OCI-LY7 (cell line): Measurements from ENCODE around the gene WDR37. TPM values are rescaled to one million over a fixed set of nuclear protein-coding genes. Genes with fewer than 3 reads are reported as not detected.

ENCODE experiments used
- BruUV-seq: library from RNA; stranded (reverse); fragments of 400-500 nt; replicated peaks from 2 replicates; lab custom pipeline; 2021; lab: Mats Ljungman, UMichigan
- CTCF ChIA-PET: fragments of 300-600 bp; sonication (Branson Sonifier 250); formaldehyde crosslinking; loops from one replicate; lab custom pipeline; 2022; ENCODE audit warnings: antibody characterized with exemption; ENCODE audit not compliant: unreplicated experiment; lab: Charles Lee
- POLR2A ChIA-PET: fragments of 300-600 bp; sonication (Branson Sonifier 250); formaldehyde crosslinking; loops from one replicate; lab custom pipeline; 2022; ENCODE audit warnings: antibody characterized with exemption; lab: Charles Lee
- DNase-seq: peaks from one replicate; pipeline ENCODE4 v3.0.0-alpha.2; 2015; ENCODE audit warnings: low spot score
- H2AFZ ChIP-seq: fragments of 200-600 bp; sonication (generic), shearing (Covaris generic); 2 replicates; pipeline ENCODE4 v1.6.1; 2014; ENCODE audit warnings: mild to moderate bottlenecking, antibody characterized with exemption, low read length, moderate library complexity
- H3K27ac ChIP-seq: fragments of 200-600 bp; sonication (generic); 2 replicates; pipeline ENCODE4 v1.5.1; 2014; ENCODE audit warnings: mixed run types, low read depth, mild to moderate bottlenecking, moderate library complexity, low read length, inconsistent platforms; ENCODE audit not compliant: poor library complexity, severe bottlenecking
- H3K36me3 ChIP-seq: fragments of 200-600 bp; sonication (generic); 2 replicates; pipeline ENCODE4 v1.6.1; 2014; ENCODE audit warnings: mild to moderate bottlenecking, antibody characterized with exemption, low read length, moderate library complexity, mixed read lengths; ENCODE audit not compliant: insufficient read depth
- H3K4me1 ChIP-seq: fragments of 200-600 bp; sonication (generic); 2 replicates; pipeline ENCODE4 v1.5.1; 2014; ENCODE audit warnings: mild to moderate bottlenecking, low read length; ENCODE audit not compliant: insufficient read depth, poor library complexity, severe bottlenecking
- H3K4me2 ChIP-seq: fragments of 200-600 bp; sonication (generic); 2 replicates; pipeline ENCODE4 v1.6.1; 2014; ENCODE audit warnings: mild to moderate bottlenecking, low read length
- H3K4me3 ChIP-seq: fragments of 200-600 bp; sonication (generic); 2 replicates; pipeline ENCODE4 v1.5.1; 2014; ENCODE audit warnings: mild to moderate bottlenecking, low read depth, low read length; ENCODE audit not compliant: poor library complexity, severe bottlenecking
- H3K79me2 ChIP-seq: fragments of 200-600 bp; sonication (generic); 2 replicates; pipeline ENCODE4 v1.6.1; 2016; ENCODE audit warnings: low read depth, mild to moderate bottlenecking, low read length, moderate library complexity, mixed read lengths; ENCODE audit not compliant: insufficient read depth
- H3K9me2 ChIP-seq: fragments of 200-600 bp; sonication (generic); 2 replicates; pipeline ENCODE4 v1.6.1; 2016; ENCODE audit warnings: mild to moderate bottlenecking, low read length, mixed read lengths; ENCODE audit not compliant: insufficient read depth
- H3K9me3 ChIP-seq: fragments of 200-600 bp; sonication (generic); 2 replicates; pipeline ENCODE4 v1.6.1; 2014; ENCODE audit warnings: mild to moderate bottlenecking, mixed run types, low read length, mixed read lengths
- H4K20me1 ChIP-seq: fragments of 200-600 bp; sonication (generic); 2 replicates; pipeline ENCODE4 v1.6.1; 2014; ENCODE audit warnings: mild to moderate bottlenecking, antibody characterized with exemption, low read length, moderate library complexity, mixed read lengths; ENCODE audit not compliant: insufficient read depth
- CTCF ChIP-seq: fragments of 200-600 bp; sonication (generic); conservative IDR thresholded peaks from 2 replicates; pipeline ENCODE4 v1.5.1; 2014; ENCODE audit warnings: mild to moderate bottlenecking, antibody characterized with exemption, low read length, moderate library complexity, mixed read lengths
- EZH2phosphoT487 ChIP-seq: fragments of 200-600 bp; sonication (generic); IDR thresholded peaks from 2 replicates; pipeline ENCODE4 v1.6.1; 2018; ENCODE audit warnings: low read depth, borderline replicate concordance, mild to moderate bottlenecking, mixed run types, antibody characterized with exemption, low read length, moderate library complexity, mixed read lengths
- intact Hi-C: fragments of 100-400 bp; cut with micrococcal nuclease; formaldehyde crosslinking; loops from one replicate; pipeline ENCODE4 v1.10.0; 2022; ENCODE audit not compliant: unreplicated experiment
- total RNA-seq, 2 experiments: library from RNA; depleted of rRNA in 1 of 2; stranded (reverse); fragments of >200 nt in 1 of 2; shearing (Covaris generic) in 1 of 2; gene quantifications; 2 replicates each; pipeline ENCODE4 v1.2.3, GENCODE V29; 2014 to 2022

Gene WDR37
- total RNA-seq, 2 experiments from 2014 or later: 9.7 to 18.9 TPM

- BruUV-seq: no TSS peak
- DNase-seq: no peak
- TF ChIP-seq CTCF: no peak
- no peak for TF ChIP-seq EZH2phosphoT487
- Histone ChIP-seq H3K9me3 (no peaks in the 10 kb centered on the region), H3K27ac (no peak overlapping the region), H4K20me1 (no peaks in the 10 kb centered on the region), H3K4me2 (no peak overlapping the region), H3K9me2 (no peaks in the 10 kb centered on the region), H3K4me1 (no peaks in the 10 kb centered on the region), H3K36me3 (peaks cover 67% of the 10 kb centered on the region), H2AFZ (no peak overlapping the region), H3K79me2 (no peaks in the 10 kb centered on the region), H3K4me3 (no peak overlapping the region)
- intact Hi-C loops: no loop called here
- ChIA-PET CTCF (no interaction called here), POLR2A (no interaction called here)
Measured at GRCh38 chr10:1022413-1022812, 33.8 kb upstream of the WDR37 start.

- Histone ChIP-seq H3K9me2 (no peaks in the 10 kb centered on the region), H3K9me3 (no peaks in the 10 kb centered on the region), H3K4me2 (no peak overlapping the region), H4K20me1 (no peaks in the 10 kb centered on the region), H2AFZ (no peak overlapping the region), H3K4me1 (no peaks in the 10 kb centered on the region), H3K36me3 (peaks cover 59% of the 10 kb centered on the region), H3K79me2 (no peaks in the 10 kb centered on the region), H3K27ac (no peak overlapping the region), H3K4me3 (no peak overlapping the region)
- CTCF ChIA-PET: no interaction called here
- DNase-seq: no peak
- no peak for TF ChIP-seq EZH2phosphoT487
- no peak for TF ChIP-seq CTCF
- intact Hi-C loops: no loop called here
- BruUV-seq: no TSS peak
- POLR2A ChIA-PET: no interaction called here
Measured at GRCh38 chr10:1024103-1024502, 32.1 kb upstream of the WDR37 start.

- H2AFZ ChIP-seq: no peak within 1 kb of the TSS
- intact Hi-C loops: no loop called here
- no TSS peak for BruUV-seq
- no peak for TF ChIP-seq EZH2phosphoT487
- no peak for TF ChIP-seq CTCF
- H3K4me2 ChIP-seq: no peak within 1 kb of the TSS
- DNase-seq: no peak
- H3K27ac ChIP-seq: no peak within 1 kb of the TSS
- ChIA-PET CTCF (no interaction called here), POLR2A (no interaction called here)
- no peaks in the 10 kb centered on the region for H4K20me1 ChIP-seq
- no peaks in the 10 kb centered on the region for H3K9me3 ChIP-seq
- no peaks in the 10 kb centered on the region for H3K4me1 ChIP-seq
- H3K9me2 ChIP-seq: no peaks in the 10 kb centered on the region
- H3K4me3 ChIP-seq: no peak within 1 kb of the TSS
- H3K36me3 ChIP-seq: peaks cover 43% of the 10 kb centered on the region; the same call in 1 of the 2 replicates
- H3K79me2 ChIP-seq: no peaks in the 10 kb centered on the region
Measured at GRCh38 chr10:1025683-1026082, 30.5 kb upstream of the WDR37 start, which contains the start of gene IDI2. Gene IDI2 (minus strand): TSS chr10:1025859. CDS start chr10:1024723, 1,136 bp downstream.
